HG03135 (cell line): ENCODE measurements around the gene DOCK1.
"Not testable (repeated sequence)": the region's sequence is repeated elsewhere in the genome, so short reads cannot be mapped to it uniquely, and the experiment has no call there.

Source experiments
- ATAC-seq: cut with Tn5 transposase; IDR thresholded peaks from one replicate; pipeline ENCODE4 v1.9.1; 2021; ENCODE audit warnings: mild to moderate bottlenecking, moderate library complexity; ENCODE audit not compliant: unreplicated experiment

The DOCK1 gene

DNA sequence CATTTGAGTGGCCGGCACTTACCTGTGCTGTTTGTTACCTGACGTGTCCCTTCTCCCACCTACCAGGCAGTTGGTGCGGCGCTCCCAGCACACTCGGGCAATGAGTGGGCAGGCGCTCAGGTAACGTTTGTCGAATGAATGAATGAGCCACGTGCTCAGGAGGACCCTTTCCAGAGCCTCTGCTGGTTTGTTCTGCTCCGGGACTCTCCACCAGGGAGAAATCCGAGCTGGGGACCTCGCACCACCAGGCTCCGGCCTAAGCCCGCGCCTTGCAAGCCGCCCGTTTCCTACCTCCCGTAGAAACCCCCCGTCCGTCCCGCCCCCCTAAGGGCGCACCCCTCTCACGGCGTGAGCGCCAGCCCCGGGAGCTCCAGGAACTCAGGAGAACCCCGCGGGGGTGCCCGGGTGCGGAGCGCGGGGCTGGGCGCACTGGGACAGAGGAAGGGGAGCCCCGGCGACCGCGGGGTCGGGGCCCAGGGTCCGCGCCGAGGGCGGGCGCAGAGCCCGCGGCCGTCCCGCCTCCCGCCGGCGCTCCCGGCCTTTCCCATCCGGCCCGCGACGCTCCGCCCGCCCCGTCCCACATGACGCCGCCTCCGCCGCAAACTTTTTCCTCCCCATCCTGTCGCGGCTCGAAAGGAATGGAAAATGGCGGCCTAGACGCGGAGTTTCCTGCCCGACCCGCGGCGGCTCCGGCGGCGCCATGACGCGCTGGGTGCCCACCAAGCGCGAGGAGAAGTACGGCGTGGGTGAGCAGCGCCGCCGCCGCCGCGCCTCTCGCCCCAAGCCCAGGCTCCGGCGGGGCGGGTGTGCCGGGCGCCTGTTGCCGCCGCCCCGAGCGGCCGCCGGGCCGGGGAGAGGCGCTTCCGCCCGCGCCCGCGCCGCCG lies at the start of gene DOCK1:
DOCK1 (plus strand) TSS at position 611 of the 884 bp plus-strand sequence; CDS start at position 701, 90 bp downstream.
- ATAC-seq = no peak

GRCh38 chr10:126857178-126857806 lies 47.9 kb upstream of the DOCK1 start:
- no peak for ATAC-seq

DNA sequence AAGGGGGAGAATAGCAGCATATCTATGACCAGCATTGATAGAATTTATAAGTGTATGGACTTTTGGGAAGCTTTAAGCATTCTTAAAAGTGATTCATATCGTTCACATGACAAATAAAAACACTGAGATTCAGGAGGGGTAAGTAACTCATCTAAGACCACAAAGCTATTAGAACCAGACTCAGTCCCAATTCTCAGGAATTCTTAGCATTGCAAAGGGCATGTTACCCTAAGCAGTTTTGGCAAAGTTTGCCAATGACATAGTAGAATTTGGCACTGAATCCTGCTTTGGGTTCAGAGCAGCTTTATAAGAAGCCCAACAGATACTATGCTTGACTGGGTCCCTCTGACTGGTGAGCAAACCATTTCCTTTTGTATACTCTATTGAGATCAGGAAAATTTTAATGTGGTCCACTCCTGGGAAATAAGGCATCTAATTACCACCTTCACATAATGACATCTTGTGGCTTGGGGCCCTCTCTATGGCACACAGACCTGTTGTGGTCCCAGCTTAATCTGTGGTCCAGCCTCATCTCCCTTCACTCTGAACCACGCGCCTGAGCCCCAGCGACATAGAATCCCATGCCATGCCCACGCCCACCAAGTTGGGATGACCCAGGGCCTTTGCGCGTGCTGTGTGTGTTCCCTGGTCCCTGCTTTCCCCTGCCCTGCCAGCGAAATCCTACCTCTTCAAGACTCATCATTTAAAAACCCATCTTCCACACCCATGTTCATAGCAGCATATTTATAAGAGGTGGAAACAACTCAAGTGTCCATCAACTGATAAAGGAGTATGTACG lies 37.5 kb upstream of the DOCK1 start:
- ATAC-seq = no peak

DNA sequence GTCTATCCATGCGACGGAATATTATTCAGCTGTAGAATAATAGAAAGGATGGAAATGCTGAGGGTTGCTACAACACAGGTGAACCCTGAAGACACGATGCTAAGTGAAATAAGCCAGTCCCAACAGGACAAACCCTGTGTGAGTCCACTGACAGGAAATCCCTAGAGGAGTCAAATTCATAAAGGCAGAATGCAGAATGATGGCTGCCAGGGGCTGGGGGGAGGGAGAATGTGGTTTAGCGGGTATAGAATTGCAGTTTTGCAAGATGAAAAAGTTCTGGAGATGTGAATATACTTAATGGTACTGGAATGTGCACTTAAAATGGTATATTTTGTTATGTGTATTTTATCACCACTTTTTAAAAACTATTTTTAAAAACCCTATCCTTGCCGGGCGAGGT lies 36.9 kb upstream of the DOCK1 start:
- ATAC-seq = no peak

DNA sequence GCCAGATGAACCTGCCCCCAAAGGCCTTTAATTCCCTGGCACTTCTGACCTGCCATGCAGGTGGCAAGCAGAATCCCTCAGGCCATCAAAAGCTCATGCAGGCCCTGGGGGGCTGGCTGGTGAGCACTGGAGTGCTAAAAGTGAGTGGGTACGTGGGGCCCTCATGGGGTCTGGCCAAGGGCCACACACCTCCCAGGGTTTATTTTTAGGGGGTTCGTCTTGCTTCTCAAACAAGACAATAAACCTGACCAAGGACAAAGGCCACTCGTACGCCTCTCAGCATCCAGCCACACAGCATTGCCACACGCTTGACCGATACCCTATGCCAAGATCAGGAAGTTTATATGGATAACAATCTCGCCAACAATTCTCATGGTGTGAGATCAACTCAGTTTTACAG lies 33.1 kb upstream of the DOCK1 start:
- ATAC-seq = no peak

DNA sequence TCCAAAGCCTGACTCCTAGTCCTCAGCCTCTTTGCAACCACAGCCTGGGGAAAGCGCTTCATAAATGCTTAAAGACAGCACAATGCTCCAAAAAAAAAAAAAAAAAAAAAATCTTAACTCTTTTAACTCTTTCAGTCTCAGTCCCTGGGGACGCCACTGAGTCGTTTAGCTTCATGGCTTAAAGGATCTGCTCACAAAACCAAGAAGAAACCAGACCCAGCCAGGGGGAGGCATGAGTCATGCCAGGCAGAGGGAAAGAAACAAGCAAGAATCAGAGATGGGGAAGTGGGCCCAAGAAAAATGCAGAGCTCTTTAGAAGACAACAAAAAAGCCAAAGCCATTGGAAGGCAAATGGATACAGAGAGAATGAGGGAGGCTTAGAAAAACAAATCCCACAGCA lies 32.5 kb upstream of the DOCK1 start:
- ATAC-seq = no peak

- no peak for ATAC-seq
These were observed 28.8 kb upstream of the DOCK1 start for GRCh38 chr10:126876456-126876855.

- ATAC-seq = no peak
These were observed 27.8 kb upstream of the DOCK1 start for GRCh38 chr10:126877390-126877789.

DNA sequence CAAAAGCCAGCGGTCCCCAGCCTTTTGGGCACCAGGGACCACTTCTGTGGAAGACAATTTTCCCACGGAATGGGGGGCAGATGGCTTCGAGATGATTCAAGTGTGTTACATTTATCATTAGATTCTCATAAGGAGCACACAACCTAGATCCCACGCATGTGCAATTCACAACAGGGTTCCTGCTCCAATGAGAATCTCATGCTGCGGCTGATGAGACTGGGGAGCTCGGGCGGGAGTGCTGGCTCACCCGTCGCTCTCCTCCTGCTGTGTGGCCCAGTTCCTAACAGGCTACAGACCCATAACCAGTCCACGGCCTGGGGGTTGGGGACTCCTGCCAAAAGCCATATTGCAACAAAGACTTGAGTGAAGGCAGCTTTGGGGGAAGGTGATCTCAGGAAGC lies 26.6 kb upstream of the DOCK1 start:
- no peak for ATAC-seq

DNA sequence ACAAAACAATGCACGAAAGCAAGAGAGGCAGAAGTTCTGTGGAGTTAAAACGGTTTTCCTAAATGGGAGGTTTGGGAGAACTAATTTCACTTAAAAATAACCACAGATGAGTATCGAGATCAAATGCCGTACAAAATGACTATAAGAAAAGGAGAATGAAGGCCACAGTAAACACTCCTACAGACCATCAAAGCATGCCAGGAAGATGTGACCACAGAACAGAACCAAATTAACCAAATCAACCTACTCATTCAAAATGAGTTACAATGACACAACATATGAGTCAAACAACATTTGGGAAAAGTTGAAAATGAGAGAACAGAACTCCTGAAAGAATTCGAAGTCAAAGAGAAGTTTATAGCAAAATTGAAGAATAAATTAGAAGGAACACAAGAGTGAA lies 24.3 kb upstream of the DOCK1 start:
- no peak for ATAC-seq

GRCh38 chr10:126882055-126882454 lies 23.2 kb upstream of the DOCK1 start:
- not testable (repeated sequence) for ATAC-seq

- not testable (repeated sequence) for ATAC-seq
These were observed 16.8 kb upstream of the DOCK1 start for GRCh38 chr10:126888436-126888835.

DNA sequence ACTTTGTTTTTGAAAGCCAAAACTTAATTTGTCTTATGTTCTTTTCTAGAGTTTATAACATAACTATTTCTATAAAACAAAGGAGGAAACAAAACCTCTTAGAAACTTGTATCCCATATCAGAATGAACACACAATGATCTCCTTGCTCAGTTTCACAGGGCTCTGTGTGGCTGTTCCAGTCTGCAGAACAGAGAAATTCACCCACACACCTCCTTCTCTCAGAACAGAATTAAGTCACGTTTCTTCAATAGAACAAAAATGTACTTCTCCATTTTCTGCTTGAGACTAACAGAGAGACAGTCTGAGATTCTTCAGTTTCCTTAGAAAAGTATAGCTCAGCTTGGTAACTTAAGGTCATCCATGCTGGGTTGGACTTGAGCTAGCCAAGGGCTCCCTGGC lies 15.8 kb upstream of the DOCK1 start:
- no peak for ATAC-seq

DNA sequence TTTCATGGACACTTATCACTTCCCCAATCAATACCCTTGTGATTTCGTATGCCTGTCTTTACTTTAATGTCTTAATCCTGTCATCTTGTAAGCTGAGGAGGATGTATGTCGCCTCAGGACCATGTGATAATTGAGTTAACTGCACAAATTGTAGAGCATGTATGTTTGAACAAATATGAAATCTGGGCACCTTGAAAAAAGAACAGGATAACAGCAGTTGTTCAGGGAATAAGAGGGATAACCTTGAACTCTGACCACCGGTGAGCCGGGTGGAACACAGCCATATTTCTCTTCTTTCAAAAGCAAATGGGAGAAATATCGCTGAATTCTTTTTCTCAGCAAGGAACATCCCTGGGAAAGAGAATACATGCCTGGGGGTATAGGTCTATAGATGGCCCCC lies 14.4 kb upstream of the DOCK1 start:
- not testable (repeated sequence) for ATAC-seq

GRCh38 chr10:126892226-126893175 lies 12.7 kb upstream of the DOCK1 start:
- ATAC-seq = no peak

DNA sequence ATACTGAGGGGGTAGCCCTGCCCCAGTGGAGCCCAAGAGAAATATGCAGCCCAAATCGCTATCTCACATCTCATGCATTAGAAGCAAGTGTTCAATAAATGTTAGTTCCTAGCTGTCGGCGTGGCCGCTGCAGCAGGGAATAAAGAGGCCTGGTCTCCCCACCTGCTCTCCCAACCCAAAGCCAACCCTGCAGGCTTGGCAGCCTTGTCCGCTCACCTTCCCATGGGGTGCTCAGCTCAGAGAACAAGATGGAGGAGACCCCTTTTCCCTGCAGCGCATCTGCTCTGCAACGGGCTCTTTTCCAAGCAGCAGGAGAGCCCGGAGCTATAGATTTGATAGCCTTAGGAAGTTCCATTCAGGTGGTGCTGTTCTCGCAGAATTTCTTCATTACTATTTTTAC lies 12.0 kb upstream of the DOCK1 start:
- no peak for ATAC-seq

GRCh38 chr10:126893841-126894240 lies 11.4 kb upstream of the DOCK1 start:
- no peak for ATAC-seq

DNA sequence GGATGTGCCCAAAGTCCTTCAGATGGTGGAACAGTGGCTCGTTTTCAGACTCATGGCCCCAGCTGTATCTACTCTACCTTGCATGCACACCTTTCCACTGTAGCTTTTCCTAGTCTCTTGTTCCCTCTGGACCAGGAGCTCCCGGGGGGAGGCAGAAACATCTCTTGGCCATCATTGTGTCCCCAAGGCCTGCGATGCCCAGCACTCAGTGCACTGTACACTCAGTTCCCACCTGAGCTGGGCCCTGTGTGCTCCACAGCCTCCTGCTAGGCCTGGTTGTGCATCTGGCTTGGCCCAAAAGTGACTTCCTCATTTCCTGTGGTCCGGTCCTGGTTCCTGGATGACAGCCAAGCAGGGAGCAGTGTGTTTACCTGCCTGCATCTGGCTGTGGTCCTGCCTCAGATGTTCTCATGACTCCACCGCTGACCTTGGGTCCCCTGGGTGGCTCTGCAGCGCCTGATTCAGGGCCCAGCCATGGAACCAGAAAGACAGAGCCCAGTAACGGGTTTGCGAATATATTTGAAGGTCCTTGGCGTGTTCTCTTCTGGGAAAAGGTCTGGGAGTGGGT lies 9.9 kb upstream of the DOCK1 start:
- no peak for ATAC-seq

- ATAC-seq = no peak
These were observed 6.8 kb upstream of the DOCK1 start for GRCh38 chr10:126898460-126898859.

DNA sequence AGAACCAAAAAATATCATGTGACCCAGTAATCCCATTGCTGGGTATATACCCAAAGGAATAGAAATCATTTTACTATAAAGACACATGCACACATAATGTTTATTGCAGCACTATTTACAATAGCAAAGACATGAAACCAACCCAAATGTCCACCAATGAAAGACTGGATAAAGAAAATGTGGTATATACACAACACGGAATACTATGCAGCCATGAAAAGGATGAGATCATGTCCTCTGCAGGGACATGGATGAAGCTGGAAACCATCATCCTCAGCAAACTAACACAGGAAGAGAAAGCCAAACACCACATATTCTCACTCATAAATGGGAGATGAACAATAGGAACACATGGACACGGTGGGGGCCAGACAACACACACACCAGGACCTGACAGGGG lies 5.7 kb upstream of the DOCK1 start:
- not testable (repeated sequence) for ATAC-seq
